Gastroesophageal sphincter (tissue), 4 donors: ENCODE results near the gene RFX4. TPM values are rescaled to one million over a fixed set of nuclear protein-coding genes. Genes with fewer than 3 reads are reported as not detected.

ENCODE experiments used
- ATAC-seq: fragments of 150-250 bp; one replicate; pipeline ENCODE4 v1.9.1; 2016; ENCODE audit warnings: mild to moderate bottlenecking, moderate library complexity
- H3K27ac ChIP-seq, 4 donors: fragments of 200-600 bp; sonication (generic) in 3 of 4; 1 replicate in 3 of 4; 2 replicates in 1 of 4; pipeline ENCODE4 v1.5.1; 2016 to 2019
- H3K27me3 ChIP-seq: fragments of 200-600 bp; sonication (generic); one replicate; pipeline ENCODE4 v1.5.1; 2019
- H3K36me3 ChIP-seq, 2 donors: fragments of 200-600 bp; sonication (generic); one replicate each; pipeline ENCODE4 v1.5.1; 2019; ENCODE audit warnings: control low read depth in 1 of 2
- H3K4me1 ChIP-seq, 3 donors: fragments of 200-600 bp; sonication (generic); 1 replicate in 2 of 3; 2 replicates in 1 of 3; pipeline ENCODE4 v1.5.1; 2016 to 2019; ENCODE audit warnings: control low read depth in 2 of 3
- H3K4me3 ChIP-seq, 2 donors: fragments of 200-600 bp; sonication (generic); one replicate each; pipeline ENCODE4 v1.5.1; 2019; ENCODE audit warnings: mild to moderate bottlenecking in 1 of 2, moderate library complexity in 1 of 2
- H3K9me3 ChIP-seq, 3 donors: fragments of 200-600 bp; sonication (generic); one replicate each; pipeline ENCODE4 v1.5.1; 2017 to 2019; ENCODE audit warnings: control low read depth in 2 of 3
- EP300 ChIP-seq: sonication (generic); formaldehyde crosslinking; IDR thresholded peaks from one replicate; pipeline ENCODE4 v1.6.1; 2017; ENCODE audit warnings: antibody characterized with exemption, mild to moderate bottlenecking
- POLR2A ChIP-seq, 2 donors: fragments of 450-650 bp; IDR thresholded peaks; one replicate each; pipeline ENCODE4 v1.6.1; 2017; ENCODE audit warnings: antibody characterized with exemption in 2 of 2, mild to moderate bottlenecking in 2 of 2, moderate library complexity in 1 of 2
- POLR2AphosphoS5 ChIP-seq: sonication (generic); formaldehyde crosslinking; IDR thresholded peaks from one replicate; pipeline ENCODE4 v1.6.1; 2017; ENCODE audit warnings: antibody characterized with exemption
- WGBS, 2 donors: methylation state at CpG; one replicate each; pipeline ENCODE4 v1.1.5; 2018; ENCODE audit warnings: low coverage in 1 of 2; 5-methylcytosine and 5-hydroxymethylcytosine counted together
- total RNA-seq, 4 donors: library from RNA; depleted of rRNA; stranded (reverse); fragments of >200 nt; gene quantifications; one replicate each; pipeline ENCODE4 v1.1.0, GENCODE V29; 2016
- TF ChIP-seq, protein P1 (sequence below), 4 experiments: fragments of 200-600 bp in 2 of 4; fragments of 450-650 bp in 2 of 4; sonication (generic) in 1 of 4; IDR thresholded peaks; one replicate each; pipeline ENCODE4 v1.5.1; 2017 to 2019; ENCODE audit warnings: antibody characterized with exemption in 4 of 4, mild to moderate bottlenecking in 2 of 4, moderate library complexity in 2 of 4

Gene RFX4
- total RNA-seq, 4 donors from 2014 or later = not detected

DNA sequence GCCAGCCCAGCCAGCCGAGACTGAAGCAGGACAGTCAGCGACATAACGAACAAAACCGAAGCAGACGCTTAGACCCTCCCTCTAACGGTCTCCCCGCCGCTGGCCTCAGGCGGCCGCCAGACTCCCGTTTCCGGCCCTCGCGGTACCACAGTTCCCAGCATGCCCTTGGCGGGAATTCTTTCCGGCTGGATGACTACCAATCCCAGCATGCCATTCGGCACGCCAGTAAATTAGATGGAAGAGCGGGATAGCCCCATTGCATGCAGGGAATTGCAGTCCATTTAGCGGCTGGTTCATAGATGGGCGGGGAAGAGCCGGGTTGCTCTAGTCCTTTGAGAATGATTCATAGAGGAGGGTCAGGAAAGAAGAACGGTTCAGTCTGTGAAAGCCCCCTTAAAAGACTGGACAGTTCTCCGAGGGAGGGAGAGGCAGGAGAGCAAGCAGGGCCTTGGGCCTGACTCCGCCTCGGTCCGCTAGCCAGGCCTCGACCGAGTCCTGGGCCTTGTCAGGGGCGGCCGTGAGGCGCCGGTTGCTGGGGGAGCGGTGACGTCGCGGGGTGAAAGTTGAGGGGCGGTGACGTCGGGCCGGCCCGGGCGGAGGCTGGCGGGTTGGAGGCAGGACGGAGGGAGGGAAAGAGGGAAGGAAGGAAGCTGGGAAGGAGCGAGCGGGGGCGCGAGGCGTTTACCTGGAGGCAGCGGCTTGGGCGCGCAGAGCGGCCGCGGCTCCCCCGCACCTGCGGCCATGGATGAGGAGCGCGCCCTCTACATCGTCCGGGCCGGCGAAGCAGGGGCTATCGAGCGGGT, 191.4 kb downstream of the RFX4 start, which contains the start of gene RIC8B:
TSS of gene RIC8B (plus strand) at position 678 of the 803 bp plus-strand sequence. CDS start at position 742, 64 bp downstream.
- H3K4me3 ChIP-seq = peak within 1 kb of the TSS; percentile 65 to 92
- H3K9me3 ChIP-seq = no peaks in the 10 kb centered on the region
- H3K36me3 ChIP-seq = no peaks in the 10 kb centered on the region
- peak; percentile 94 for TF ChIP-seq POLR2AphosphoS5
- TF ChIP-seq EP300 = no peak
- TF ChIP-seq, protein P1, sequence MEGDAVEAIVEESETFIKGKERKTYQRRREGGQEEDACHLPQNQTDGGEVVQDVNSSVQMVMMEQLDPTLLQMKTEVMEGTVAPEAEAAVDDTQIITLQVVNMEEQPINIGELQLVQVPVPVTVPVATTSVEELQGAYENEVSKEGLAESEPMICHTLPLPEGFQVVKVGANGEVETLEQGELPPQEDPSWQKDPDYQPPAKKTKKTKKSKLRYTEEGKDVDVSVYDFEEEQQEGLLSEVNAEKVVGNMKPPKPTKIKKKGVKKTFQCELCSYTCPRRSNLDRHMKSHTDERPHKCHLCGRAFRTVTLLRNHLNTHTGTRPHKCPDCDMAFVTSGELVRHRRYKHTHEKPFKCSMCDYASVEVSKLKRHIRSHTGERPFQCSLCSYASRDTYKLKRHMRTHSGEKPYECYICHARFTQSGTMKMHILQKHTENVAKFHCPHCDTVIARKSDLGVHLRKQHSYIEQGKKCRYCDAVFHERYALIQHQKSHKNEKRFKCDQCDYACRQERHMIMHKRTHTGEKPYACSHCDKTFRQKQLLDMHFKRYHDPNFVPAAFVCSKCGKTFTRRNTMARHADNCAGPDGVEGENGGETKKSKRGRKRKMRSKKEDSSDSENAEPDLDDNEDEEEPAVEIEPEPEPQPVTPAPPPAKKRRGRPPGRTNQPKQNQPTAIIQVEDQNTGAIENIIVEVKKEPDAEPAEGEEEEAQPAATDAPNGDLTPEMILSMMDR (IDR thresholded peaks at IDR 0.05) = peak in 1 of 4 experiments; percentile 34
- peak; percentile 78 to 86 for TF ChIP-seq POLR2A (IDR thresholded peaks at IDR 0.05)
- WGBS, 2 donors = 0 to 1% methylated on average over 15 to 19 of the region's 66 CpGs
- H3K27me3 ChIP-seq = no peaks in the 10 kb centered on the region
- peak; percentile 97 for ATAC-seq
- H3K27ac ChIP-seq = peak within 1 kb of the TSS; percentile 80 to 95 (median 92)
- H3K4me1 ChIP-seq = peaks cover 6 to 29% (median 8%) of the 10 kb centered on the region in 3 donors

DNA sequence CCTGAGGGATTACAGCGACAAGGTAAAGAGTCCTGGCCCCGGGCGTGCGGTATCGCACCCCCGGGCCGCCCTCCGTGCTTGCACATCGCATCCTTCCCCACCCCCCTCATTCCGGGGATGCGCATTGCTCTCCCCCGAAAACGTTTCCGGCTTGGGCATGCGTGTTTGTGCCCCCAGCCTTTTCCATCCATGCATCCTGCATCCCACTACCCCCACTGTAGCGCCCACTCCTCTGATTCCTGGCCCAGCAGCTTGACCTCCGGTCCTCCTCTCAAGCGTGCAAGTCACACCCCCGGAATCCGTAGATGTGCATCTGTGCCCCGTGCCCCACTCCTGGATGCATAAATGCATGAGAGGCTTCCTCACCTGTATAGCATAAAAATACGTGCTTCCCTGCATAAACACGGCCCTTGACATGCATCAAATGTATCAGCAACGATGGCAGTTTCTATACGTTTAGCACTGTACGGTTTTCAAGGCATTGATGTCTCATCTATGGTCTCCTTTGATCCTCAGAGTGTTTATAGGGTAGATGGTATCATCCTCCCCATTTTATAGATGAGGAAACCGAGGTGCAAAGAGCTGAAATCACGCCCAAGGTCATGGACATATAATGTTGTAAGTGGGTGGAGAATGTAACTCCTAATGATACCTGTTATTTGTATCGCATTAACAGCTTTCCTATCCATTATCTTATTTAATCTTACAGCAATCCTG, 192.2 kb downstream of the RFX4 start:
- Histone ChIP-seq H3K27ac (peak overlapping the region; percentile 80 to 95 (median 92)), H3K4me1 (peaks cover 6 to 29% (median 8%) of the 10 kb centered on the region in 3 donors), H3K4me3 (peak overlapping the region; percentile 65 to 92), H3K36me3 (no peaks in the 10 kb centered on the region), H3K27me3 (no peaks in the 10 kb centered on the region), H3K9me3 (no peaks in the 10 kb centered on the region)
- TF ChIP-seq, protein P1 (IDR thresholded peaks at IDR 0.05) = no peak
- ATAC-seq = no peak
- 12 to 16% methylated on average over 12 to 16 of the region's 29 CpGs for WGBS, 2 donors

DNA sequence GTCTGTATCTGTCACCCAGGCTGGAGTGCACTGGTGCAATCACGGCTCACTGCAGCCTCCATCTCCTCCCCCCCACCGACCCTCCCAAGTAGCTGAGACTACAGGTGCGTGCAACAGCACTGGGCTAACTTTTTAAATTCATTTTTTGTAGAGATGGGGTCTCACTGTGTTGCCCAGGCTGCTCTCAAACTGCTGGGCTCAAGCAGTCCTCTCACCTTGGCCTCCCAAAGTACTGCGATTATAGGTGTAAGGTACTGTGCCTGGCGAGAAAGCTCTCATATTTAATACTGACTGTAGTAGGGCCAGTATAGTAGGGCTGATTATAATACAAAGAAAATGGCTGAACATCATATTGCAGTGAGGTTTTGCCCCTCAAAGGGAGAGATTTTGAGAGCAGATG, 194.1 kb downstream of the RFX4 start:
- no peaks in the 10 kb centered on the region for H3K27me3 ChIP-seq
- no peak for ATAC-seq
- TF ChIP-seq EP300 (no peak), POLR2A (IDR thresholded peaks at IDR 0.05) (no peak), POLR2AphosphoS5 (no peak)
- TF ChIP-seq, protein P1 (IDR thresholded peaks at IDR 0.05) = no peak
- H3K4me3 ChIP-seq = no peak overlapping the region
- no peaks in the 10 kb centered on the region for H3K9me3 ChIP-seq
- H3K36me3 ChIP-seq = no peaks in the 10 kb centered on the region
- WGBS, 2 donors = 80 to 92% methylated on average over 2 to 4 of the region's 5 CpGs
- H3K4me1 ChIP-seq = peaks cover 6 to 29% (median 8%) of the 10 kb centered on the region in 3 donors
- no peak overlapping the region for H3K27ac ChIP-seq

- Histone ChIP-seq H3K4me1 (peaks cover 6 to 36% (median 7%) of the 10 kb centered on the region in 3 donors), H3K27me3 (no peaks in the 10 kb centered on the region), H3K9me3 (no peaks in the 10 kb centered on the region), H3K36me3 (peaks cover 0 to 13% of the 10 kb centered on the region in 2 donors), H3K4me3 (no peak overlapping the region), H3K27ac (no peak overlapping the region)
- TF ChIP-seq, protein P1 (IDR thresholded peaks at IDR 0.05) = no peak
- TF ChIP-seq POLR2A (IDR thresholded peaks at IDR 0.05) (no peak), EP300 (no peak), POLR2AphosphoS5 (no peak)
- 39 to 61% methylated on average over 3 of the region's 3 CpGs for WGBS, 2 donors
- ATAC-seq = no peak
Observed at GRCh38 chr12:106780010-106780631, 197.3 kb downstream of the RFX4 start.
